Erythroblast (primary cell): Measurements from ENCODE around the gene UGT1A4.

ENCODE experiments used
- DNase-seq, 2 experiments: peaks; one replicate each; lab custom pipeline; 2025; lab: John Stamatoyannopoulos, UW
- GATA1 ChIP-seq: IDR thresholded peaks from 2 replicates; pipeline ENCODE4 v1.6.1; 2011; ENCODE audit warnings: low read depth, mild to moderate bottlenecking, control low read depth, low read length, moderate library complexity
- POLR2A ChIP-seq: IDR thresholded peaks from 2 replicates; pipeline ENCODE4 v1.6.1; 2011; ENCODE audit warnings: mild to moderate bottlenecking, low read length

The UGT1A4 gene

GRCh38 chr2:233754872-233755611 is 36.5 kb downstream of the UGT1A4 start:
- no peak for TF ChIP-seq POLR2A
- no peak for DNase-seq

- DNase-seq, result no peak
- no peak for TF ChIP-seq GATA1
- TF ChIP-seq POLR2A, result no peak
Observed at GRCh38 chr2:233756429-233757081, 38.0 kb downstream of the UGT1A4 start.

DNA sequence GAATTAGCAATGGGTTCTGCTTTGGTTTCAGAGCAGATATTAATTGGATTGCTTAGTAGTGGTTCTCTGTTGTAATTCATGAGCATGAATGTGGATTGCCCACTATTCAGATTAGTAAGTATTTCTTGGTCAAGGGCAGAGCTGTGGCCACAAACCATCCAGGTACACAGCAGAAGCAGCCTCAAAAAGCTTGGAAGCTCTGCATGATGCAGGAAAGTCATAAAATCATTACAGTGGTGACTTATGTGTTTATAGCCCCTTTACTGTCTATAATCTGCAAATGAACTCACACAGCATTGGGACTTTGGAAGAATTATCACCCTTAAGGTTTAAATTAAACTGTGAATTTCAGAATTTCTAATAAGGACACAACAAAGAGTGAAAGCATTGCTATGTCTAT is 39.6 kb downstream of the UGT1A4 start:
- no peak for DNase-seq

GRCh38 chr2:233758849-233759248 is 40.3 kb downstream of the UGT1A4 start:
- TF ChIP-seq GATA1, result no peak
- no peak for TF ChIP-seq POLR2A
- DNase-seq, result no peak

More for the DNA sequence above, 39.6 kb downstream of the UGT1A4 start:
- TF ChIP-seq POLR2A (no peak), GATA1 (no peak)

DNA sequence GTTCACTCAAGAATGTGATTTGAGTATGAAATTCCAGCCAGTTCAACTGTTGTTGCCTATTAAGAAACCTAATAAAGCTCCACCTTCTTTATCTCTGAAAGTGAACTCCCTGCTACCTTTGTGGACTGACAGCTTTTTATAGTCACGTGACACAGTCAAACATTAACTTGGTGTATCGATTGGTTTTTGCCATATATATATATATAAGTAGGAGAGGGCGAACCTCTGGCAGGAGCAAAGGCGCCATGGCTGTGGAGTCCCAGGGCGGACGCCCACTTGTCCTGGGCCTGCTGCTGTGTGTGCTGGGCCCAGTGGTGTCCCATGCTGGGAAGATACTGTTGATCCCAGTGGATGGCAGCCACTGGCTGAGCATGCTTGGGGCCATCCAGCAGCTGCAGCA is 41.5 kb downstream of the UGT1A4 start, which contains the start of gene UGT1A1:
Gene UGT1A1 (plus strand): TSS at position 228 of the 400 bp plus-strand sequence. CDS start 18 bp downstream, at position 246.
- TF ChIP-seq GATA1, result no peak
- DNase-seq, result no peak

GRCh38 chr2:233761040-233761769 is 42.7 kb downstream of the UGT1A4 start:
- TF ChIP-seq POLR2A (no peak), GATA1 (no peak)
- no peak for DNase-seq

- no peak for TF ChIP-seq GATA1
- no peak for TF ChIP-seq POLR2A
- no peak for DNase-seq
Observed at GRCh38 chr2:233764264-233764663, 45.7 kb downstream of the UGT1A4 start.

- TF ChIP-seq POLR2A, result no peak
- no peak for TF ChIP-seq GATA1
- no peak for DNase-seq
Observed at GRCh38 chr2:233764761-233765160, 46.2 kb downstream of the UGT1A4 start.

- TF ChIP-seq GATA1 (no peak), POLR2A (no peak)
- DNase-seq, result no peak
Observed at GRCh38 chr2:233766416-233766815, 47.9 kb downstream of the UGT1A4 start.

DNA sequence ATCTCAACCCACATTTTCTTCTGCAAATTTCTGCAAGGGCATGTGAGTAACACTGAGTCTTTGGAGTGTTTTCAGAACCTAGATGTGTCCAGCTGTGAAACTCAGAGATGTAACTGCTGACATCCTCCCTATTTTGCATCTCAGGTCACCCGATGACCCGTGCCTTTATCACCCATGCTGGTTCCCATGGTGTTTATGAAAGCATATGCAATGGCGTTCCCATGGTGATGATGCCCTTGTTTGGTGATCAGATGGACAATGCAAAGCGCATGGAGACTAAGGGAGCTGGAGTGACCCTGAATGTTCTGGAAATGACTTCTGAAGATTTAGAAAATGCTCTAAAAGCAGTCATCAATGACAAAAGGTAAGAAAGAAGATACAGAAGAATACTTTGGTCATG is 49.5 kb downstream of the UGT1A4 start:
- TF ChIP-seq POLR2A (no peak), GATA1 (no peak)
- DNase-seq, result no peak

DNA sequence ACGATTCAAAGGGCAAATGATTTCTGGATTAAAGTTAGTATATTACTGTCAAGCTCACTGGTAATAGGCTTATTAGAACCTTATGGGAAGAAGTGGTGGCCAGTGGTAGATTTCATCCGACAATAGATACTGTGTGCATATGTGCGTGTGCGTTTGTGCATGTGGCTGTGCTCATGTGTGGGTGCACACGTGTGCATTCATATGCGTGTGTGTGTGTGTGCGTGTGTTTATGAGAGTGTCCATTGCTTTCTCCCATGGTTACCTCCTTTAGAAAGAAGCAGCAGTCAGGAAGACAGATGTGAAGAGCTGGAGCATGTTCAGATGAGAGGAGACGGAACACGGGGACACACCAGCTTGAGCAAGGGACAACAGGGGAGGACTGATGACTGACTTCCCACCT is 50.7 kb downstream of the UGT1A4 start:
- no peak for TF ChIP-seq POLR2A
- TF ChIP-seq GATA1, result no peak
- DNase-seq, result no peak

DNA sequence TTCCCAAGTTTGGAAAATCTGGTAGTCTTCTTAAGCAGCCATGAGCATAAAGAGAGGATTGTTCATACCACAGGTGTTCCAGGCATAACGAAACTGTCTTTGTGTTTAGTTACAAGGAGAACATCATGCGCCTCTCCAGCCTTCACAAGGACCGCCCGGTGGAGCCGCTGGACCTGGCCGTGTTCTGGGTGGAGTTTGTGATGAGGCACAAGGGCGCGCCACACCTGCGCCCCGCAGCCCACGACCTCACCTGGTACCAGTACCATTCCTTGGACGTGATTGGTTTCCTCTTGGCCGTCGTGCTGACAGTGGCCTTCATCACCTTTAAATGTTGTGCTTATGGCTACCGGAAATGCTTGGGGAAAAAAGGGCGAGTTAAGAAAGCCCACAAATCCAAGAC is 53.6 kb downstream of the UGT1A4 start:
- no peak for TF ChIP-seq POLR2A
- no peak for TF ChIP-seq GATA1
- DNase-seq, result no peak

GRCh38 chr2:233772583-233772982 is 54.0 kb downstream of the UGT1A4 start:
- no peak for TF ChIP-seq GATA1
- no peak for TF ChIP-seq POLR2A
- DNase-seq, result no peak

DNA sequence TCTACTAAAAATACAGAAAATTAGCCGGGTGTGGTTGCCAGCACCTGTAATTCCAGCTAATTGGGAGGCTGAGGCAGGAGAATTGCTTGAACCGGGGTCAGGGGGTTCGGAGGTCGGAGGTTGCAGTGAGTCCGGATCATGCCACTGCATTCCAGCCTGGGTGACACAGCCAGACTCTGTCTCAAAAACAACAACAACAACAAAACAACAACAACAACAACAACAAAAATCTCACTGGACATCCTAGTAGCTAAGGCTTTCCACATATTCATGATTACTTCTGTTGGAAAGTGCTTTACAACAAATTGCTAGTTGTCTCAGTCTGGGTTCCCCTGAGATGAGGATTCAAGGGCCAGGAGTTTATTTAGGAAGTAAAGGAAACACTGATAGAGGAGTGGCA is 55.3 kb downstream of the UGT1A4 start:
- no peak for DNase-seq
- no peak for TF ChIP-seq POLR2A
- no peak for TF ChIP-seq GATA1
